Panc1 (cell line): ENCODE data around the gene ABCC8. TPM values are rescaled to one million over a fixed set of nuclear protein-coding genes. Genes with fewer than 3 reads are reported as not detected.

Experiments
- ATAC-seq: fragments of 200-7000 bp; cut with Tn5 transposase; 2 replicates; pipeline ENCODE4 v1.9.1; 2020; ENCODE audit warnings: mild to moderate bottlenecking, moderate library complexity
- BruUV-seq: library from RNA; stranded (reverse); fragments of 400-500 nt; replicated peaks from 2 replicates; lab custom pipeline; 2021; lab: Mats Ljungman, UMichigan
- CTCF ChIA-PET: fragments of 300-600 bp; sonication (Branson Sonifier 250); formaldehyde crosslinking; loops from one replicate; lab custom pipeline; 2022; ENCODE audit warnings: antibody characterized with exemption; lab: Charles Lee
- POLR2A ChIA-PET: fragments of 300-600 bp; sonication (Branson Sonifier 250); formaldehyde crosslinking; loops from one replicate; lab custom pipeline; 2022; ENCODE audit warnings: antibody characterized with exemption; lab: Charles Lee
- DNase-seq: peaks from one replicate; pipeline ENCODE4 v3.0.0-alpha.2; 2010; ENCODE audit warnings: low read depth, low spot score
- H3K27ac ChIP-seq: 2 replicates; pipeline ENCODE4 v1.5.1; 2011; ENCODE audit warnings: mild to moderate bottlenecking, low read length, inconsistent platforms
- H3K27me3 ChIP-seq: fragments of 200-500 bp; sonication (Bioruptor generic); 2 replicates; pipeline ENCODE4 v1.6.0; 2014; ENCODE audit warnings: low read length, inconsistent platforms; ENCODE audit not compliant: control insufficient read depth, insufficient read depth
- H3K36me3 ChIP-seq: fragments of 200-500 bp; sonication (Bioruptor generic); 2 replicates; pipeline ENCODE4 v1.5.1; 2014; ENCODE audit warnings: inconsistent platforms, mild to moderate bottlenecking, low read length, moderate library complexity; ENCODE audit not compliant: control insufficient read depth, insufficient read depth
- H3K4me1 ChIP-seq: 2 replicates; pipeline ENCODE4 v1.5.1; 2011; ENCODE audit warnings: inconsistent platforms, mild to moderate bottlenecking, low read length, moderate library complexity; ENCODE audit not compliant: control insufficient read depth, insufficient read depth
- H3K4me3 ChIP-seq, 2 experiments: 2 replicates each; pipeline ENCODE4 v1.5.1; 2011 to 2012; ENCODE audit warnings: low read depth in 2 of 2, low read length in 2 of 2, mild to moderate bottlenecking in 2 of 2, inconsistent platforms in 1 of 2, moderate library complexity in 1 of 2
- H3K9me3 ChIP-seq: fragments of 200-500 bp; sonication (Bioruptor generic); 2 replicates; pipeline ENCODE4 v1.5.1; 2014; ENCODE audit warnings: low read depth, mild to moderate bottlenecking, inconsistent platforms, low read length, moderate library complexity; ENCODE audit not compliant: control insufficient read depth, insufficient read depth
- POLR2AphosphoS5 ChIP-seq: IDR thresholded peaks from 2 replicates; pipeline ENCODE4 v1.6.1; 2012; ENCODE audit warnings: mild to moderate bottlenecking, low read depth, low read length, moderate library complexity
- SIN3A ChIP-seq: IDR thresholded peaks from 2 replicates; pipeline ENCODE4 v1.6.1; 2012; ENCODE audit warnings: low read depth, mild to moderate bottlenecking, low read length, moderate library complexity, borderline replicate concordance; ENCODE audit not compliant: insufficient read depth
- TCF7L2 ChIP-seq: IDR thresholded peaks from 2 replicates; pipeline ENCODE4 v1.6.1; 2011; ENCODE audit warnings: mild to moderate bottlenecking, low read depth, low read length, inconsistent platforms
- in situ Hi-C: cut with HindIII; loops from 2 replicates; pipeline ENCODE4 v1.10.0; 2016; ENCODE audit warnings: low sequenced_read_pairs, low pct_unique_long_range_greater_than_20kb
- intact Hi-C: fragments of 100-400 bp; cut with micrococcal nuclease; formaldehyde crosslinking; loops from one replicate; pipeline ENCODE4 v1.10.0; 2022; ENCODE audit not compliant: unreplicated experiment
- total RNA-seq: library from RNA; stranded (reverse); gene quantifications from one replicate; pipeline ENCODE4 v1.2.1, GENCODE V29; 2021; ENCODE audit not compliant: unreplicated experiment
- TF ChIP-seq, protein P1 (sequence below): fragments of 450-650 bp; IDR thresholded peaks from 2 replicates; pipeline ENCODE4 v1.5.1; 2017; ENCODE audit warnings: mild to moderate bottlenecking
- TF ChIP-seq, protein P2 (sequence below), 2 experiments: IDR thresholded peaks; 2 replicates each; pipeline ENCODE4 v1.6.1; 2011 to 2012; ENCODE audit warnings: low read depth in 2 of 2, control low read depth in 1 of 2, low read length in 1 of 2, mild to moderate bottlenecking in 1 of 2, moderate library complexity in 1 of 2; ENCODE audit not compliant: insufficient read depth in 1 of 2

ABCC8 gene
- total RNA-seq, 1 experiment from 2014 or later: 0.18 TPM

DNA sequence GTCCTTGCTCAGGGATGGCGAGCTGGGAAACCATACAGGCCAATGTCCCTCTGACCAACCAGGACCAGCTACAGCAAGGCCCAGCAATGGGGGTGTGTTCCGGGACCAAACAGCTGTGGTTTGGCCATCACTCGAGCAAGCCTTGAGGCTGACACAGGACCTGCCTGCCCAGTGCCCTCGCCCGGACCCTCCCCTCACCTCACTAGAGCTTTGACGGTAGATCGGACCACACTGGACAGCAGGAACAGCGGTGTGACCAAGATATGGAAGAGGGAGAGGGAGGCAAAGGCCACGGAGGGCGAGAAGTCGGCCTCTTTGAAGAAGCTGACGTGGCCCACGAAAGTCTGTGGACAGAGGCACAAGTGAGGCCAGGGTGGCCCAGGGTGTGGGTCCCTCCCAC lies 46.0 kb downstream of the ABCC8 start:
- CTCF ChIA-PET: no interaction called here
- H3K4me1 ChIP-seq: no peaks in the 10 kb centered on the region
- H3K27me3 ChIP-seq: 0 out of 2 replicates have a peak, but pooled peaks cover 2% of the 10 kb centered on the region
- H3K9me3 ChIP-seq: no peaks in the 10 kb centered on the region
- no TSS peak for BruUV-seq
- POLR2A ChIA-PET: no interaction called here
- in situ Hi-C loops: no loop called here
- no peak overlapping the region for H3K4me3 ChIP-seq
- ATAC-seq: no peak
- H3K27ac ChIP-seq: no peak overlapping the region
- intact Hi-C loops: no loop called here
- TF ChIP-seq POLR2AphosphoS5 (no peak), TCF7L2 (no peak)
- TF ChIP-seq, protein P1, sequence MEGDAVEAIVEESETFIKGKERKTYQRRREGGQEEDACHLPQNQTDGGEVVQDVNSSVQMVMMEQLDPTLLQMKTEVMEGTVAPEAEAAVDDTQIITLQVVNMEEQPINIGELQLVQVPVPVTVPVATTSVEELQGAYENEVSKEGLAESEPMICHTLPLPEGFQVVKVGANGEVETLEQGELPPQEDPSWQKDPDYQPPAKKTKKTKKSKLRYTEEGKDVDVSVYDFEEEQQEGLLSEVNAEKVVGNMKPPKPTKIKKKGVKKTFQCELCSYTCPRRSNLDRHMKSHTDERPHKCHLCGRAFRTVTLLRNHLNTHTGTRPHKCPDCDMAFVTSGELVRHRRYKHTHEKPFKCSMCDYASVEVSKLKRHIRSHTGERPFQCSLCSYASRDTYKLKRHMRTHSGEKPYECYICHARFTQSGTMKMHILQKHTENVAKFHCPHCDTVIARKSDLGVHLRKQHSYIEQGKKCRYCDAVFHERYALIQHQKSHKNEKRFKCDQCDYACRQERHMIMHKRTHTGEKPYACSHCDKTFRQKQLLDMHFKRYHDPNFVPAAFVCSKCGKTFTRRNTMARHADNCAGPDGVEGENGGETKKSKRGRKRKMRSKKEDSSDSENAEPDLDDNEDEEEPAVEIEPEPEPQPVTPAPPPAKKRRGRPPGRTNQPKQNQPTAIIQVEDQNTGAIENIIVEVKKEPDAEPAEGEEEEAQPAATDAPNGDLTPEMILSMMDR: no peak
- H3K36me3 ChIP-seq: no peaks in the 10 kb centered on the region
- DNase-seq: no peak

DNA sequence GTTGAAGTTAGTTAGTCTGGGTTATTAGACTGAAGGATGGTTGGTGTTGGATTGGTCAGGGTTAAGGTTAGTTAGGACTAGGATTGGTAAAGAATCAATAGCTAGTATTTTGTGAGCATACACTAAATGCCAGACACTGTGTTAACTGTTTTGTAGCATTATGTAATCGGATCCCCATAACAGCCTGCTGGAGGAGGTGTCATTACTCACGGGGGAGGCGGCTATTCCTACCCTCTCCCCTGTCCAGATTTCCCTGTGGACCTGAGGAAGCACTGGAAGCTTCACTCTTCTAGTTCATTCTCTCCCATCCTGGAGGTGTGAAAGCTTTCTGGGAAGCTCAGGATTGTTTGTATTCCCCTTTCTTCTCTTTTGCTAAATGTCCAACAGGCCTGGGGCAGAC lies 47.7 kb downstream of the ABCC8 start:
- Histone ChIP-seq H3K27ac (no peak overlapping the region), H3K4me1 (no peaks in the 10 kb centered on the region), H3K27me3 (0 out of 2 replicates have a peak, but pooled peaks cover 2% of the 10 kb centered on the region), H3K4me3 (no peak overlapping the region), H3K9me3 (no peaks in the 10 kb centered on the region), H3K36me3 (no peaks in the 10 kb centered on the region)
- intact Hi-C loops: no loop called here
- TF ChIP-seq POLR2AphosphoS5 (no peak), TCF7L2 (no peak), SIN3A (no peak)
- TF ChIP-seq, protein P2, sequence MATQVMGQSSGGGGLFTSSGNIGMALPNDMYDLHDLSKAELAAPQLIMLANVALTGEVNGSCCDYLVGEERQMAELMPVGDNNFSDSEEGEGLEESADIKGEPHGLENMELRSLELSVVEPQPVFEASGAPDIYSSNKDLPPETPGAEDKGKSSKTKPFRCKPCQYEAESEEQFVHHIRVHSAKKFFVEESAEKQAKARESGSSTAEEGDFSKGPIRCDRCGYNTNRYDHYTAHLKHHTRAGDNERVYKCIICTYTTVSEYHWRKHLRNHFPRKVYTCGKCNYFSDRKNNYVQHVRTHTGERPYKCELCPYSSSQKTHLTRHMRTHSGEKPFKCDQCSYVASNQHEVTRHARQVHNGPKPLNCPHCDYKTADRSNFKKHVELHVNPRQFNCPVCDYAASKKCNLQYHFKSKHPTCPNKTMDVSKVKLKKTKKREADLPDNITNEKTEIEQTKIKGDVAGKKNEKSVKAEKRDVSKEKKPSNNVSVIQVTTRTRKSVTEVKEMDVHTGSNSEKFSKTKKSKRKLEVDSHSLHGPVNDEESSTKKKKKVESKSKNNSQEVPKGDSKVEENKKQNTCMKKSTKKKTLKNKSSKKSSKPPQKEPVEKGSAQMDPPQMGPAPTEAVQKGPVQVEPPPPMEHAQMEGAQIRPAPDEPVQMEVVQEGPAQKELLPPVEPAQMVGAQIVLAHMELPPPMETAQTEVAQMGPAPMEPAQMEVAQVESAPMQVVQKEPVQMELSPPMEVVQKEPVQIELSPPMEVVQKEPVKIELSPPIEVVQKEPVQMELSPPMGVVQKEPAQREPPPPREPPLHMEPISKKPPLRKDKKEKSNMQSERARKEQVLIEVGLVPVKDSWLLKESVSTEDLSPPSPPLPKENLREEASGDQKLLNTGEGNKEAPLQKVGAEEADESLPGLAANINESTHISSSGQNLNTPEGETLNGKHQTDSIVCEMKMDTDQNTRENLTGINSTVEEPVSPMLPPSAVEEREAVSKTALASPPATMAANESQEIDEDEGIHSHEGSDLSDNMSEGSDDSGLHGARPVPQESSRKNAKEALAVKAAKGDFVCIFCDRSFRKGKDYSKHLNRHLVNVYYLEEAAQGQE (IDR thresholded peaks at IDR 0.05; ENCODE audit: insufficient read depth in 1 of 2, low read depth in 2 of 2, low read length in 1 of 2): no peak
- TF ChIP-seq, protein P1: no peak
- CTCF ChIA-PET: no interaction called here
- in situ Hi-C loops: no loop called here
- ATAC-seq (no peak), DNase-seq (no peak)
- BruUV-seq: no TSS peak
- POLR2A ChIA-PET: no interaction called here
